SK-N-MC (cell line): ENCODE data around the gene RIN3.
"Not testable (repeated sequence)": the region's sequence is repeated elsewhere in the genome, so short reads cannot be mapped to it uniquely, and the experiment has no call there.

Experiments
- DNase-seq: peaks from one replicate; pipeline ENCODE4 v3.0.0-alpha.2; 2011; ENCODE audit warnings: low read depth, low spot score
- H3K27ac ChIP-seq: fragments of 200-600 bp; sonication (generic); 2 replicates; pipeline ENCODE4 v1.5.1; 2016; ENCODE audit warnings: mixed run types
- H3K36me3 ChIP-seq: fragments of 200-600 bp; sonication (generic); 2 replicates; pipeline ENCODE4 v1.6.1; 2017; ENCODE audit warnings: antibody characterized with exemption, low read length, mixed read lengths; ENCODE audit not compliant: insufficient read depth
- H3K4me3 ChIP-seq: fragments of 200-600 bp; sonication (generic); 2 replicates; pipeline ENCODE4 v1.5.1; 2016
- H3K9ac ChIP-seq: fragments of 200-600 bp; sonication (generic); 2 replicates; pipeline ENCODE4 v1.8.0; 2017; ENCODE audit warnings: mixed run types, mixed read lengths; ENCODE audit not compliant: insufficient read length
- H3K9me3 ChIP-seq: fragments of 200-600 bp; sonication (generic); 2 replicates; pipeline ENCODE4 v1.6.1; 2017; ENCODE audit warnings: low read depth, mild to moderate bottlenecking, antibody characterized with exemption, low read length, moderate library complexity, mixed read lengths
- EZH2 ChIP-seq: fragments of 200-600 bp; sonication (generic); IDR thresholded peaks from one replicate; pipeline ENCODE4 v1.6.1; 2017; ENCODE audit warnings: antibody characterized with exemption
- FOXP2 ChIP-seq: optimal IDR thresholded peaks from 2 replicates; pipeline ENCODE3; 2011; ENCODE audit warnings: mild to moderate bottlenecking, moderate library complexity; ENCODE audit not compliant: insufficient read depth; ENCODE audit errors: extremely low read length, control extremely low read depth
- POLR2AphosphoS5 ChIP-seq: IDR thresholded peaks from 2 replicates; pipeline ENCODE4 v1.6.1; 2012; ENCODE audit warnings: mild to moderate bottlenecking, low read depth, low read length, borderline replicate concordance

Gene RIN3

GRCh38 chr14:92528486-92529100, 15.0 kb downstream of the RIN3 start:
- Histone ChIP-seq H3K9me3 (no peaks in the 10 kb centered on the region), H3K4me3 (no peak overlapping the region), H3K9ac (no peak overlapping the region), H3K36me3 (no peaks in the 10 kb centered on the region), H3K27ac (no peak overlapping the region)
- DNase-seq = no peak
- TF ChIP-seq POLR2AphosphoS5 = no peak
- TF ChIP-seq FOXP2 = no peak
- TF ChIP-seq EZH2 = no peak

DNA sequence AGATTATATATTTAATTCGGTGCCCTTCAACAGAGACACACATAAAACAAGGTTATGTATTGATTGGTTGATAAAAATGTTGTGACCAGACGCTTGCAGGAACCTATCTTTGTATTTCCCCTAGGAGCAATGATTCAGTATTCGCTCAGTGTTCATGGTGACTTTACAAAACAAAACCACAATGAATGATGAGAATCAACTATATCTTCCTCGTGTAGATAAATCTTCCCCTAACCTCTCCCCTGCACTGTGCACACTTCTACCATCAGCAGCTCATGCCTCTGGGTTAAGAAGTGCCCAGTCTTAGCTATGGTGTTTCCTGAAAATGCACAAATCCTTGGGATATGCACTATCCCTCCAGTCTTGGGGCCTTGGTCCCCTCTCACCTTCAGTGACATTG, 16.3 kb downstream of the RIN3 start:
- no peak overlapping the region for H3K9ac ChIP-seq
- no peak overlapping the region for H3K27ac ChIP-seq
- TF ChIP-seq FOXP2 (no peak), POLR2AphosphoS5 (no peak), EZH2 (no peak)
- DNase-seq = no peak
- H3K36me3 ChIP-seq = no peaks in the 10 kb centered on the region
- no peaks in the 10 kb centered on the region for H3K9me3 ChIP-seq
- H3K4me3 ChIP-seq = no peak overlapping the region

- Histone ChIP-seq H3K36me3 (no peaks in the 10 kb centered on the region), H3K4me3 (no peak overlapping the region), H3K9ac (no peak overlapping the region), H3K27ac (no peak overlapping the region), H3K9me3 (no peaks in the 10 kb centered on the region)
- TF ChIP-seq EZH2 (no peak), POLR2AphosphoS5 (no peak), FOXP2 (no peak)
- DNase-seq = no peak
Observed at GRCh38 chr14:92531106-92531873, 17.7 kb downstream of the RIN3 start.

GRCh38 chr14:92532490-92533163, 19.0 kb downstream of the RIN3 start:
- no peak for DNase-seq
- Histone ChIP-seq H3K9ac (no peak overlapping the region), H3K36me3 (no peaks in the 10 kb centered on the region), H3K9me3 (no peaks in the 10 kb centered on the region), H3K4me3 (no peak overlapping the region), H3K27ac (no peak overlapping the region)
- TF ChIP-seq POLR2AphosphoS5 (no peak), FOXP2 (no peak)

GRCh38 chr14:92534932-92535643, 21.5 kb downstream of the RIN3 start:
- H3K4me3 ChIP-seq = no peak overlapping the region
- no peaks in the 10 kb centered on the region for H3K9me3 ChIP-seq
- no peak overlapping the region for H3K27ac ChIP-seq
- no peak for DNase-seq
- TF ChIP-seq POLR2AphosphoS5 (no peak), FOXP2 (no peak), EZH2 (no peak)
- H3K36me3 ChIP-seq = no peaks in the 10 kb centered on the region
- no peak overlapping the region for H3K9ac ChIP-seq

- not testable (repeated sequence) for H3K36me3 ChIP-seq, DNase-seq, H3K9ac ChIP-seq, H3K4me3 ChIP-seq, H3K9me3 ChIP-seq, H3K27ac ChIP-seq
Observed at GRCh38 chr14:92536231-92536630, 22.6 kb downstream of the RIN3 start.

GRCh38 chr14:92538412-92538985, 24.9 kb downstream of the RIN3 start:
- no peaks in the 10 kb centered on the region for H3K36me3 ChIP-seq
- no peaks in the 10 kb centered on the region for H3K9me3 ChIP-seq
- no peak for DNase-seq
- H3K4me3 ChIP-seq = no peak overlapping the region
- TF ChIP-seq EZH2 = no peak
- TF ChIP-seq FOXP2 = no peak
- TF ChIP-seq POLR2AphosphoS5 = no peak
- H3K9ac ChIP-seq = no peak overlapping the region
- no peak overlapping the region for H3K27ac ChIP-seq

GRCh38 chr14:92539419-92539818, 25.8 kb downstream of the RIN3 start:
- TF ChIP-seq EZH2 = no peak
- TF ChIP-seq POLR2AphosphoS5 = no peak
- TF ChIP-seq FOXP2 = no peak
- Histone ChIP-seq H3K36me3 (no peaks in the 10 kb centered on the region), H3K27ac (no peak overlapping the region), H3K4me3 (no peak overlapping the region), H3K9me3 (no peaks in the 10 kb centered on the region), H3K9ac (no peak overlapping the region)
- DNase-seq = no peak
